Measurements from ENCODE around the gene EPHX1. TPM values are rescaled to one million over a fixed set of nuclear protein-coding genes. Genes with fewer than 3 reads are reported as not detected.
A peak's percentile ranks its signal among the peaks of the same experiment; 100 is the strongest.

Gene EPHX1
- total RNA-seq, 4 donors from 2014 or later: 56.9 to 114 (median 90.6) TPM

DNA sequence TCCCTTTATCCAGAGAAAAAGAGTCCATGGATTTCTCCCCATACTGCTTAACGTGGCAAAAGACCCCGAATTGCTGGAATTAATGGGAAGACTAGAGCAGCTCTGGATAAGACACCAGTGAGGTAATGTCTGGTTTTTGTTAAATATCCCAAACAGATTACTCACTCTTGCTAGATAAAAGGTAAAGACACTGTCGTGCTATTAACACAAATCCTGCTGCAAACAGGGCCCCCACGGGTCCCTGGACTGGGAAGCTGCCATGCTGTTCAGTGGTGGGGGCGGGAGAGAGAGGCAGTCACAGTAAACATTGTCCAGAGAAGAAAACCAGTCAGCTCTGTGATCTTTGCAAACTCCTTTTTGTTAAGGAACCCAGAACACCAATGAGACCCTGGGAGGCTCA is 47.5 kb upstream of the EPHX1 start:
- Histone ChIP-seq H3K27ac (peak overlapping the region; percentile 21 to 61 (median 58)), H3K9me3 (no peaks in the 10 kb centered on the region), H3K36me3 (no peaks in the 10 kb centered on the region), H3K4me1 (peaks cover 0 to 35% (median 9%) of the 10 kb centered on the region in 4 donors), H3K27me3 (no peaks in the 10 kb centered on the region), H3K4me3 (no peak overlapping the region)
- DNase-seq: no peak
- 56 to 66% methylated on average over 3 to 5 of the region's 5 CpGs for WGBS, 2 donors (ENCODE audit: low coverage in 1 of 2)
- intact Hi-C loops (cut with DNase I; ENCODE audit: low total_unique reads): no loop called here
- TF ChIP-seq, protein P1, sequence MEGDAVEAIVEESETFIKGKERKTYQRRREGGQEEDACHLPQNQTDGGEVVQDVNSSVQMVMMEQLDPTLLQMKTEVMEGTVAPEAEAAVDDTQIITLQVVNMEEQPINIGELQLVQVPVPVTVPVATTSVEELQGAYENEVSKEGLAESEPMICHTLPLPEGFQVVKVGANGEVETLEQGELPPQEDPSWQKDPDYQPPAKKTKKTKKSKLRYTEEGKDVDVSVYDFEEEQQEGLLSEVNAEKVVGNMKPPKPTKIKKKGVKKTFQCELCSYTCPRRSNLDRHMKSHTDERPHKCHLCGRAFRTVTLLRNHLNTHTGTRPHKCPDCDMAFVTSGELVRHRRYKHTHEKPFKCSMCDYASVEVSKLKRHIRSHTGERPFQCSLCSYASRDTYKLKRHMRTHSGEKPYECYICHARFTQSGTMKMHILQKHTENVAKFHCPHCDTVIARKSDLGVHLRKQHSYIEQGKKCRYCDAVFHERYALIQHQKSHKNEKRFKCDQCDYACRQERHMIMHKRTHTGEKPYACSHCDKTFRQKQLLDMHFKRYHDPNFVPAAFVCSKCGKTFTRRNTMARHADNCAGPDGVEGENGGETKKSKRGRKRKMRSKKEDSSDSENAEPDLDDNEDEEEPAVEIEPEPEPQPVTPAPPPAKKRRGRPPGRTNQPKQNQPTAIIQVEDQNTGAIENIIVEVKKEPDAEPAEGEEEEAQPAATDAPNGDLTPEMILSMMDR (IDR thresholded peaks at IDR 0.05): no peak
- no peak for TF ChIP-seq POLR2AphosphoS5 (IDR thresholded peaks at IDR 0.05)
- in situ Hi-C loops (cut with MboI; ENCODE audit: low pct_ligation_motif_present in 1 of 4, low pct_unique_long_range_greater_than_20kb in 1 of 4, low sequenced_read_pairs in 3 of 4): loop anchor here in 1 of 4 donors (25.0 kb wide), 1 partner anchor 275 kb away; no protein-coding TSS in a partner anchor

DNA sequence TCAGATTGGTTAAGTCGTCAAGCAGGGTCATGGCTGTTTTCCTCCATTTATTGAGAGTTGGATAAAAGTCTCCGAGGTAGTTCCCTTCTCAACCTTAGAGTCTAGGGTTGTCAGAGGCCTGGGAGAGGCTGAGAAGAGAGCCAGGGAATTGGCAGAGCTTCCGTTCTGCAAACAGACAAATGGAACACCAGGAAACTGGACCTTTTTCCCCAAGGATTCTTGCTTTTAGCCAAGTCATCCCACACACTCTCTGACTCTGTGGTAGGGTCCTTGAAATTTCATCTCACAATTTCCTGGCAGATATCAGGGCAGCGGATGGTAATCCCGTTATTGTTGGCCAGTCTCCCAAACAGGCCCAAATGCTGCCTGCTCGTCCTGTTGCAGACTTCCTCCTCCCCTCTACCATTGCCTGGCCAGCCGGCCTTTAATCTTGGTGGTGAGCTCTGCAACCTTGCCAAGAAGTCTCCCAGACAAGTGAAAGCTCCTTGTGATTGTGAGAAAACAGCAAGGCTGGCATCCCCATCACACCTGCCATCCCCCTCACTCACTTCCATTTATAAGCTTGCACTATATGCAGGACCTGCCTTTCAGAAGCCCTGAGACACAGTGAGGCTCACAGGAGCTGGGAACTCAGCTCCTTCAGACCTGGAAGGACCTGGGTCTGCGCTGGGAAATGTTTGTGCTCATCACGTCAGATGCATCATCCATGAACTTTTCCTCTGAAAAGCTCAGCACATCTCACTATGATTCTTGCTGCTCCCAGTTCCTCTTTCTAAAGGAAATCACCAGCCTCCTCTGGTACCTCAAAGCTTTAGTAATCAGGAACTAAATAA is 46.0 kb upstream of the EPHX1 start:
- 38% methylated on average over 9 of the region's 9 CpGs; no CpG with 5 or more reads in 1 of the 2 donors for WGBS, 2 donors (ENCODE audit: low coverage in 1 of 2)
- H3K4me3 ChIP-seq: no peak overlapping the region
- in situ Hi-C loops (cut with MboI; ENCODE audit: low pct_ligation_motif_present in 1 of 4, low pct_unique_long_range_greater_than_20kb in 1 of 4, low sequenced_read_pairs in 3 of 4): loop anchor here in 1 of 4 donors (25.0 kb wide), 1 partner anchor 277 kb away; no protein-coding TSS in a partner anchor
- DNase-seq: no peak
- TF ChIP-seq POLR2A (IDR thresholded peaks at IDR 0.05): no peak
- no peak for TF ChIP-seq EP300 (IDR thresholded peaks at IDR 0.05; ENCODE audit: low read depth)
- TF ChIP-seq, protein P1 (IDR thresholded peaks at IDR 0.05): no peak
- no peak for TF ChIP-seq POLR2AphosphoS5 (IDR thresholded peaks at IDR 0.05)
- no peaks in the 10 kb centered on the region for H3K36me3 ChIP-seq
- intact Hi-C loops (cut with DNase I; ENCODE audit: low total_unique reads): no loop called here
- H3K27ac ChIP-seq: peak overlapping the region; percentile 15 to 61 (median 58)
- no peaks in the 10 kb centered on the region for H3K9me3 ChIP-seq
- H3K27me3 ChIP-seq: no peaks in the 10 kb centered on the region
- H3K4me1 ChIP-seq: peaks cover 0 to 40% (median 12%) of the 10 kb centered on the region in 4 donors

DNA sequence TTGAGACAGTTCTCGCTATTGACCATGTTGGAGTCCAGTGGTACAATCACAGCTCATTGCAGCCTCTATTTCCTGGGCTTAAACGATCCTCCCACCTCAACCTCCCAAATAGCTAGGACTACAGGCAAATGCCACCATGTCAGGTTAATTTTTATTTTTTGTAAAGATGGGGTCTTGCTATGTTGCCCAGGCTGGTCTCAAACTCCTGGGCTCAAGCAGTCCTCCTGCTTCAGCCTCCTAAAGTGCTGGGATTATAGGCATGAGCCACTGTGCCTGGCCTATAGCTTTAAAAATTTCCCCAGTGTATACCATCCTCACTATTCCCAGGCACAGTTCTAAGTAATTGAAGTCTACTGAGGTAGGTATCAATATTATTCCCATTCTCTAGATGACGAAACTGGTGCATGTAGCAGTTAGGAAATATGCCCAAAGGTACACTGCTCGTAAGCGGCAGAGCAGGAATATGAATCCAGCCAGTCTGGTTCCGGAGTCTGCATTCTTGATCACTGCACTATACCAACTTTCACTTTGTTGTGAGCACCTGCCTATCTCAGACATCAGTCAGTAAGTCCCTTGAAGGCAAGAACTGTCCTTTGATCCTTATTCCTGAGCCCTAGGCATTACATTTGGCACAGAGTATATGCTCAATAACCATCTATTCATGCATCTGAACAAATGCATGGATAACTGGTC is 43.8 kb upstream of the EPHX1 start:
- intact Hi-C loops (cut with DNase I; ENCODE audit: low total_unique reads): no loop called here
- Histone ChIP-seq H3K4me3 (no peak overlapping the region), H3K36me3 (no peaks in the 10 kb centered on the region), H3K9me3 (no peaks in the 10 kb centered on the region), H3K4me1 (peaks cover 0 to 40% (median 12%) of the 10 kb centered on the region in 4 donors), H3K27ac (peak overlapping the region in 3 of 4 donors; percentile 62 to 70 (median 70)), H3K27me3 (no peaks in the 10 kb centered on the region)
- TF ChIP-seq POLR2A (IDR thresholded peaks at IDR 0.05) (no peak), POLR2AphosphoS5 (IDR thresholded peaks at IDR 0.05) (no peak), EP300 (IDR thresholded peaks at IDR 0.05; ENCODE audit: low read depth) (no peak)
- TF ChIP-seq, protein P1 (IDR thresholded peaks at IDR 0.05): no peak
- in situ Hi-C loops (cut with MboI; ENCODE audit: low pct_ligation_motif_present in 1 of 4, low pct_unique_long_range_greater_than_20kb in 1 of 4, low sequenced_read_pairs in 3 of 4): loop anchor here in 3 of 4 donors (5.0 to 25.0 kb wide), 3 partner anchors 279 to 289 kb away; no protein-coding TSS in a partner anchor
- WGBS, 2 donors (ENCODE audit: low coverage in 1 of 2): 87 to 88% methylated on average over 6 of the region's 6 CpGs
- no peak for DNase-seq

Data from transverse colon (tissue), 4 donors.